Tibial artery (tissue), 4 donors: ENCODE measurements around the gene CCDC91.

Experiments used
- DNase-seq, 2 donors: peaks; one replicate each; pipeline ENCODE4 v3.0.0-alpha.2; 2019
- H3K27ac ChIP-seq, 2 donors: fragments of 200-600 bp; sonication (generic) in 1 of 2; 1 replicate in 1 of 2; 2 replicates in 1 of 2; pipeline ENCODE4 v1.5.1; 2018 to 2019; ENCODE audit warnings: mild to moderate bottlenecking in 1 of 2
- H3K27me3 ChIP-seq, 2 donors: fragments of 200-600 bp; sonication (generic) in 1 of 2; one replicate each; pipeline versions ENCODE4 v1.5.1 to v1.6.0; 2016 to 2019
- H3K36me3 ChIP-seq, 3 donors: fragments of 200-600 bp; sonication (generic) in 2 of 3; one replicate each; pipeline ENCODE4 v1.5.1; 2016 to 2019; ENCODE audit warnings: mild to moderate bottlenecking in 2 of 3
- H3K4me1 ChIP-seq, 4 donors: fragments of 200-600 bp; sonication (generic) in 2 of 4; 1 replicate in 3 of 4; 2 replicates in 1 of 4; pipeline ENCODE4 v1.5.1; 2016 to 2019
- H3K4me3 ChIP-seq, 2 donors: fragments of 200-600 bp; sonication (generic) in 1 of 2; 1 replicate in 1 of 2; 2 replicates in 1 of 2; pipeline ENCODE4 v1.5.1; 2018 to 2019; ENCODE audit warnings: mild to moderate bottlenecking in 2 of 2
- H3K9me3 ChIP-seq, 3 donors: fragments of 200-600 bp; sonication (generic) in 1 of 3; one replicate each; pipeline ENCODE4 v1.5.1; 2016 to 2019
- intact Hi-C: fragments of 100-400 bp; cut with DNase I; formaldehyde crosslinking; loops from one replicate; pipeline ENCODE4 v1.15.0; 2023; ENCODE audit warnings: low total_unique reads
- TF ChIP-seq, protein P1 (sequence below), 2 experiments: fragments of 200-600 bp in 1 of 2; fragments of 450-650 bp in 1 of 2; IDR thresholded peaks; one replicate each; pipeline ENCODE4 v1.5.1; 2017 to 2019; ENCODE audit warnings: antibody characterized with exemption in 2 of 2, mild to moderate bottlenecking in 1 of 2, moderate library complexity in 1 of 2

Gene CCDC91

DNA sequence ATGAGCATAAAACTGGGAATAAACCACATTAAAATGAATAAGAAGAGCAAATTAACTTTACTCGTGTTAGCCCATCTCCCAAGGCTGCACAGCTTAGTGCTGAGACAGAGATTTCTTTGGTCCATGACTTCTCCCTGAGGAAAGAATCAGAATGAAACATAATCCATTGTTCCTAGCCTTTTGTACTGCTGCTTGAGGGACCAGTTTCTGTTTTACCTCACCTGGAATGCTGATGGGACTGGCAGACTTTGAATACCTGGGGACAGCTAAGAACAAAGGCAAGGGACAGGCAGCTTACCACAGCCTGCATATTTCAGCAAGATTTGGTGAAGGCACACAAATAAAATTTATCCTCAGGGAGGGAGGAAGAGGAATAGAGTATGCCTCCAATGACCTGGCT, 401.6 kb downstream of the CCDC91 start:
- Histone ChIP-seq H3K4me3 (no peak overlapping the region), H3K9me3 (peaks cover 4 to 14% (median 6%) of the 10 kb centered on the region in 3 donors), H3K4me1 (no peaks in the 10 kb centered on the region), H3K27ac (no peak overlapping the region), H3K27me3 (no peaks in the 10 kb centered on the region), H3K36me3 (no peaks in the 10 kb centered on the region)
- no peak for DNase-seq
- intact Hi-C loops, result loop anchor here (10.0 kb wide), 1 partner anchor 157 kb away; no protein-coding TSS in a partner anchor
- TF ChIP-seq, protein P1, sequence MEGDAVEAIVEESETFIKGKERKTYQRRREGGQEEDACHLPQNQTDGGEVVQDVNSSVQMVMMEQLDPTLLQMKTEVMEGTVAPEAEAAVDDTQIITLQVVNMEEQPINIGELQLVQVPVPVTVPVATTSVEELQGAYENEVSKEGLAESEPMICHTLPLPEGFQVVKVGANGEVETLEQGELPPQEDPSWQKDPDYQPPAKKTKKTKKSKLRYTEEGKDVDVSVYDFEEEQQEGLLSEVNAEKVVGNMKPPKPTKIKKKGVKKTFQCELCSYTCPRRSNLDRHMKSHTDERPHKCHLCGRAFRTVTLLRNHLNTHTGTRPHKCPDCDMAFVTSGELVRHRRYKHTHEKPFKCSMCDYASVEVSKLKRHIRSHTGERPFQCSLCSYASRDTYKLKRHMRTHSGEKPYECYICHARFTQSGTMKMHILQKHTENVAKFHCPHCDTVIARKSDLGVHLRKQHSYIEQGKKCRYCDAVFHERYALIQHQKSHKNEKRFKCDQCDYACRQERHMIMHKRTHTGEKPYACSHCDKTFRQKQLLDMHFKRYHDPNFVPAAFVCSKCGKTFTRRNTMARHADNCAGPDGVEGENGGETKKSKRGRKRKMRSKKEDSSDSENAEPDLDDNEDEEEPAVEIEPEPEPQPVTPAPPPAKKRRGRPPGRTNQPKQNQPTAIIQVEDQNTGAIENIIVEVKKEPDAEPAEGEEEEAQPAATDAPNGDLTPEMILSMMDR (IDR thresholded peaks at IDR 0.05), result no peak
